Uterus (tissue), 2 donors: ENCODE measurements around the gene SEC14L5.

Experiments
- POLR2A ChIP-seq, 2 donors: fragments of 450-650 bp; IDR thresholded peaks; one replicate each; pipeline ENCODE4 v1.6.1; 2016; ENCODE audit warnings: antibody characterized with exemption in 2 of 2, mild to moderate bottlenecking in 1 of 2, moderate library complexity in 1 of 2
- TF ChIP-seq, protein P1 (sequence below), 4 experiments: fragments of 200-600 bp in 2 of 4; fragments of 450-650 bp in 2 of 4; sonication (generic) in 2 of 4; IDR thresholded peaks; one replicate each; pipeline ENCODE4 v1.5.1; 2016 to 2019; ENCODE audit warnings: antibody characterized with exemption in 4 of 4, mild to moderate bottlenecking in 2 of 4, moderate library complexity in 1 of 4

DNA sequence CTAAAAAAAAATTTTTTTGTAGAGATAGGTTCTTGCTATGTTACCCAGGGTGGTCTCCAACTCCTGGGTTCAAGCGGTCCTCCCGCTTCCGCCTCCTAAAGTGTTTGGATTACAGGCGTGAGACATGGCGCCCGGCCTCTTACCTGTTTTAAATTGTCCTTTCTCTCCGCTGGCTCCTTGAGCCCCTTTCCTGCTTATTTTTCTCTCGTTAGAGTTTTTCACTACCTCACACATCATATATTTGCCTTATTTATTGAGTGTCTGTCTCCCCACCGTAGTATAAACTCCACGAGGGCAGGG lies 760 bp upstream of the SEC14L5 start:
- TF ChIP-seq, protein P1, sequence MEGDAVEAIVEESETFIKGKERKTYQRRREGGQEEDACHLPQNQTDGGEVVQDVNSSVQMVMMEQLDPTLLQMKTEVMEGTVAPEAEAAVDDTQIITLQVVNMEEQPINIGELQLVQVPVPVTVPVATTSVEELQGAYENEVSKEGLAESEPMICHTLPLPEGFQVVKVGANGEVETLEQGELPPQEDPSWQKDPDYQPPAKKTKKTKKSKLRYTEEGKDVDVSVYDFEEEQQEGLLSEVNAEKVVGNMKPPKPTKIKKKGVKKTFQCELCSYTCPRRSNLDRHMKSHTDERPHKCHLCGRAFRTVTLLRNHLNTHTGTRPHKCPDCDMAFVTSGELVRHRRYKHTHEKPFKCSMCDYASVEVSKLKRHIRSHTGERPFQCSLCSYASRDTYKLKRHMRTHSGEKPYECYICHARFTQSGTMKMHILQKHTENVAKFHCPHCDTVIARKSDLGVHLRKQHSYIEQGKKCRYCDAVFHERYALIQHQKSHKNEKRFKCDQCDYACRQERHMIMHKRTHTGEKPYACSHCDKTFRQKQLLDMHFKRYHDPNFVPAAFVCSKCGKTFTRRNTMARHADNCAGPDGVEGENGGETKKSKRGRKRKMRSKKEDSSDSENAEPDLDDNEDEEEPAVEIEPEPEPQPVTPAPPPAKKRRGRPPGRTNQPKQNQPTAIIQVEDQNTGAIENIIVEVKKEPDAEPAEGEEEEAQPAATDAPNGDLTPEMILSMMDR (IDR thresholded peaks at IDR 0.05) = no peak
- TF ChIP-seq POLR2A (IDR thresholded peaks at IDR 0.05) = no peak
